Bone marrow (tissue), 2 donors: ENCODE results near the gene ERLIN1.

Experiments
- DNase-seq, 2 donors: peaks; one replicate each; lab custom pipeline; 2025; lab: John Stamatoyannopoulos, UW

Gene ERLIN1

DNA sequence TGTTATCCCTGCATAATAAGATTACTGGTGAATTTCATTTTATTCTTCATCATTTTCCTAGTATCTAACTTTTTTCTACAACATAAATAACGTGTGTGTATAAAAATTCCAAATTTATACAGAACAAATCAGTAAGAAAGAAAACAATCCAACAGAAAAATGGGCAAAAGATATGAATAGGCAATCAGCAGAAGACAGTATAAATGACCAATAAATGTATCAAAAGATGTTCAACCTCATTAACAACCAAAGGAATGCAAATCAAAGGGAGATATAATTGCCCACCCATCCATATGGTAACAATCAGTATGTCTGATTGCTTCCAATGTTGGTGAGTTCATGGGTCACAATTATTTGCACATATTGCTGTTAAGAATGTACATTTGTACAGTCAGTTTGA, 13.5 kb downstream of the ERLIN1 start:
- no peak for DNase-seq

DNA sequence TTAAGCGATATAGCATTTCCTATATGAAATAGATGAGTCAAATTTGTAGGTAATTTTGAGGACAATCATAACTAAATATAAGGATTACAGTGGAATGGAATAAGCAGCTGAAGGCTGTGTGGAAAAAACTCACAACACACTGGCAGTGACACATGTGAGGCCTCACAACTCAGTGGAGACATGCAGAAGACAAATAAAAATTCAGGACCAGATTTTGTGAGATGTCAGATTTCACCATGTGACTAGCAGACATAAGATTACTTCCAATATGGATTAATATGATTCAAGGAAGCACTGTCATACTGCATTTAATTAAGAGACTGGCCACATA, 17.6 kb downstream of the ERLIN1 start:
- no peak for DNase-seq

DNA sequence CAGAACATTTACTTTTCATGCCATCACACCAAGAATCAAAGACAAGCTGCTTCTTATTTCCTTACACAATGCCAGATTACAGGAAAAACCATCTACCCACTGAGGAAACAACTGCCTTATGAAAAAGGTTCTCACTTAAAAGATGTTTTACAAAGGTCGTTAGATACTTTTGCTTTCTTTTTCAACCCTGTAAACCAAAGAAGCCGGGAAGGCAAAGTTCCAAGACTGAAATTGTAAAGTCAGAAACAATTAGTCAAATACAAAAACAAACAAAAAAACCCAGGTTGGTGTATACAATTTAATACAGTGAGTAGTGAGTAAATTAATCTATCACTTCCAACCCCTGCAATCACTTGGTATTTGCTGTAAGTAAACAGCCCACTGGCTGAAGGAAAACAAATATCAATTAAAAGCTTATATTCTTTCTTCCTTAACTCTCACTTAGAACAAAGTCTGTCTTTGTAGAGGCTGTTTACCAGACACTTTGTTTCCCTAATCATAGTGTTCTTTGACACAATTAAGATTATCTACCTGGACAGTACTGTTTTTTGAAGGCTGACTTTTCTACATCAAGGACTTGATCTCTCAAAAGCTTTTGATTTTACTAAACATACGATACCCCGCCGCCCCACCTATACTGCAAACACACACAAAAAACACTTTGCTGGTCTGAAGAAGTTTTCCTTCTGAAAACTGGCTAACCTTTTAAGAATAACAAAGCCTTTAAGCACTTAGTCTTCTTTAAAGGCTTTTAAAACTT, 18.1 kb downstream of the ERLIN1 start:
- DNase-seq = peak in 1 of 2 donors; percentile 14

DNA sequence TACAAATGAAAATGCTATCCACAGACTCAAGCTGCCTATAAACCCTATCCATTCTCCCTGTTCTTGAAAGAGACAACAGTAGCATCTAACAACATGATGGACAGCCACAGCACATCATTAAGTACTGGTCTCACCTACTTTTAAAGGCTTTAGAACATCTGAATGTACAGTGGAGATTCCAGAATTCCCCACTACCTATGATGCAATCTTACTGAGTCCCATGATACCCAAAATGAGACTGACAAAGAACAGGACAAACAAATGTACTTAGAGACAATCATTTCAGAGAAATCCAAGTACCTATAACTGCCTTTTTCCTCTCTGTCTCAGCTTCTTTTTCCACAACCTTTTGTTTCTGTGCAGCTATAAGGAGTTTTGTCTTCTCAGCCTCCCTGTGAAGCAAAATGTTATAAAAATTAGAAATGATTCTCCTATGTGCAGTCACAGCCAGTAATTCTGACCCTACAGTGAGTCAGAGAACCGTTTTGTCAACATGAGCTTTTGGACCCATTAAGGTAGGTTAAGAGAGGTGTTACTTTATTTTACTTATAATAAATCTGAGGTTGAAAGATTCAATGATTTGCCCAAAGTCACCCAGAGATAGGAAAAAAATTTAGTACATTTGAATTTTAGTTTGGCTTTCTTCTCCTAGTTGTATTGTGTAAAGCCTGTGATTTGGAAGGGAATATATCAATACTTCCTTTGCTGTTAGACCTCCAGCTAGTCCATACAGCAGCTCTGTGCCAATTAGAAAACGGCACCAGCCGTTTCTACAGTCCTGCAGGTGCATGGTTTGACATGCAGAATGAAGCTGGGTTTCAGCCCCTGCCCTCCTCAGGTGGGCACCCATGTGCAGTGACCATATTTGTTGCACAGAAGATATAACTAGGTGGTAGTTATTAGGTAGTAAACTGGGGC, 21.9 kb downstream of the ERLIN1 start:
- no peak for DNase-seq

DNA sequence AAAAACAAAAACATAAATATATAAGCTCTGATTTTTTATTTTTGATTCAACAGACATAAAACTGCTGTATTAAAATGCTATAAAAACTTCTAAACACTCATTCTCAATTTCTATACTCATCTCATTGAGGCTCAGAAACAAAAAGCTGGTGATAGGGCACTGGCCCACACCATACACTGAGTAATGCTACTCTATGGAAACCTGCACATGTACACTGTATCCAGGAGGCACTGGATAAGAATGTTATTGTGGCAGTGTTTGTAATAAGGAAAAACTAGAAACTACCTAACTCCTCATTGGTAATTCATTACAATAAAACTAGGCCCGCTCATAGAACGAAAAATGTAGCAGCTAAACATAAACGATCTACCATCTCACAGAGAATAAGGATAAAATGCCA, 23.1 kb downstream of the ERLIN1 start:
- no peak for DNase-seq

DNA sequence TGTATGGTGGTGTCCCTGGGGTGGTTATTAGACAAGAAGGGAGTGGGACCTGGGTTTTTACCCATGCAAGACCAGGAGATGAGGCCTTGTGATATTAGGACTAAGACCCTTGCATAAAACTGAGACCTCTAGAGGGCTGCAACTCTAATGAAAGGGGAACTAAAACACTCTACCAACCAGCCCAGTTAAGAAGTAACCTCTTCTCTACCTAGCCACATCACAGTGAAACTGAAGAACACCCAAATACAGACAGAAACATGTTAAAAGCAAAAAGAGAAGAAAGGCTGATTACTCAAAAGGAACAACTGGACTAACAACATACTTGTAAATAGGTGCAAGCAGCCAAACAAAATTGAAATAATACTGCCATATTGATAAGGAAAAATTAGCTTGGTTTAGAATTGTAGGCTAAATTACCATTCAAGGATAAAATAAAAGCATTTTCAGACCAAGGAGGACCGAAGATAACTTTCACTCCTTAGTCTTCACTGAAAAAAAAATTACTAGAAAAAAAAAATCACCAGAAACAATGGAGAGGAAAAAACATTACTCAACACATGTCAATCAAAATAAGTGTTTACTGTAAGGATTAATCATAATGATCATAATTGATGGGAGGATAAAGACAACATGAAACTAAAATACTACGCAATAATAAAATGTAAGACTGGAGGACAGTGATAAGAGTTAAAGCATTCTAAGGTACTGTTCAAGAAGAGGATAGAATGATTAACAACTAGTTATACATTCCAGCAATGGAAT, 27.6 kb downstream of the ERLIN1 start:
- no peak for DNase-seq

DNA sequence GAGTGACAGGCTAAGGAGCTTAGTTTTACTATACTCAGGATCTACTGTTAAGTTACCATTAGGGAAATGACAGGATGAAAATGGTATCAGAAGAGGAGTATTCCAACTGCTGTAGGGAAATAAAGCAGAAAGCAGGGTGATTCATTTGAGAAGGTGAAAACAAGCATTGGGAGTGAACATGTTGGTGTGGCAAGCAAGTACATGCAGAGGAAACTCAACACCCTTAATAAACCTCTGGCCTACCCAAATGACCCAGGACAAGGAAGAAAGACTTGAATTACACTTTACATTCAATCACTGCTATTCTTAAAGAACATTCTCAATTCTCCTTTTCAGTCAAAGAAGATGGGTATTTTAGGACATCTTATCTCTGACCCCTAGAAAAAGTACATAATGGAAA, 28.7 kb downstream of the ERLIN1 start:
- no peak for DNase-seq

DNA sequence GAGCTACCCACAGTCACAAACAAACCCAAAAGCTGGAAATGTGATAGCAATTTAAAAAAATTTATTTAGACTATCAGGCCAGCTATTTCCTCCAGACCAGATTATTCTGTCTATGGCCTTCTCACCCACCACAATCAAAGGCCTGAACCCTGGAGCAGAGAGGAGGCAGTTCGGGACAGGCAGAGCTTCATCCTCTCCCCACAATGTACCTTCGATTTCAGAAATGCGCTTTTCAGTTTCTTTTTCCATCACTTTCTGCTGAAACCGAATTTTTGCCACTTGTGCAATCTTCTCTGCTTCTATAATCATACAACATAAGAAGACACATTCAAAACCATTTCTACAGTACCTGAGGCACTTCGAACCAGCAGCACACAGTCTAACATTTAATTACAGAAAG, 29.9 kb downstream of the ERLIN1 start:
- DNase-seq = no peak

DNA sequence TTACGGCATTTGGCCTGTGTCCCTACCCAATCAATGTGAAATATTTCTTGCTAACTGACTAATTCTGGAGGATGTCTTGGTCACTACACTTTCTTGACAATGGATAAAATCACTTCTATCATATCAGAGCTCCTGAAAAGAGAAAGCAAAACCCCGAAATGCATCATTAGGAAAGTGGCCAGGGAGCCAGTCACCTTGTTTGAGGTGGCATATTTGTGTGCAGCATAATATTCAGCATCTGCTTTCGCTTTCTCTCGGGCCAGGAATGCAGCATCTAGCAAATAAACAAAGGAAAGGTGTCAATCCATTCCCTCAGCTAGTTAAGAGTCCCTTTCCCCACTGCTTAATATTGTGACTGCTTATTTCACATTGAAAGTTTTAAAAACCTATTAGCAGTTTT, 31.2 kb downstream of the ERLIN1 start:
- no peak for DNase-seq

DNA sequence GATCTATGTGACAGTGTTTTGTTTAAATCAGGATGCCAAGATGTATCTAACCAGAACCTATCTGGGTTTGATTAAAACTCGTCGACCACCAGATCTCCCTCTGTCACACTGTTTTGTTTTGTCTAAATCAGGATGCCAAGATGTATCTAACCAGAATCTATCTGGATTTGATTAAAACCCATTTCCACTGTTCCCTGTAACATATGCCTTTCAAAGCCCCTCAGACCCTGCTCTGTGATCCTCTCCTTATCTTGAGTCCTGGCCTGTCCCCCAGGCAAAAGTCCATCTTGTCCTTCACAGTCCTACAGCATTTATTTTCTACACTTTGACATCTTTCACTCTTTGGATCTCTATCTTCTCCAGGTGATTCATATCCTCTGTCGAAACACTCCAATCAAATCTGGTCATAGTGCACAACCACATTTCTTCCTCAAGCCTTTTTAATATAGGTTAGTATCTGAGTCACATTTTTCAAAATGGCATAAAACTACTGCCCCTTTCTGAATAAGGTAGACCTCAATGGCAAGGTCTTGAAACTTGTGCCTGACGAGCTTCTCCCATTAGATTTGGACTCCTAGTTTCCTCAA, 32.5 kb downstream of the ERLIN1 start:
- DNase-seq = no peak

DNA sequence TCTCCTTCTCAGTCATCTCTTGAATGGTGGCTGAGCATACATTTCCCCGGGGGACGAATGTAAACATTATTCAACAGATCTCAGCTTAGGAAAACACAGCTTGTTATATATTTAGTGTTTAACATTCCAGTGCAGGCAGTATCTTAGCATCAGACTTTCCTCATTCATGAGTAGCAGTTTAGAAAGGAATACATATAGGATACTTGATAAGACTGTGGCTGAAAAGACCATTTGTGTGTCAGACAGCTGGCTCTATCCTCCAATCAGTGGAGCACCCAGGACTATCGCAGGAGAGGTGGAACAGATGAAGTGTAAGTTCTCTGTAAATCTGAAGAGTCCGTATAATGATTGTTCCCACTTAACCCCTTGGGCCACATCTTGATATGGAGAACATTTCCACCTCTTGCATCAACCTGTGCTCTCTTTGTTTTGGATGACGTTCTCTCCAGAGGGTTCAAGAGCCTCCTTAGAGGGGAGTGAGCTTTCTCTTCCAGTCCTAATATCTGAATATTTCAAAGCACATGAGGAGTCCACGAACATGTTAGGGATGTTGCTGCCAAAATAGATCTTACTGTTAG, 34.0 kb downstream of the ERLIN1 start:
- no peak for DNase-seq

DNA sequence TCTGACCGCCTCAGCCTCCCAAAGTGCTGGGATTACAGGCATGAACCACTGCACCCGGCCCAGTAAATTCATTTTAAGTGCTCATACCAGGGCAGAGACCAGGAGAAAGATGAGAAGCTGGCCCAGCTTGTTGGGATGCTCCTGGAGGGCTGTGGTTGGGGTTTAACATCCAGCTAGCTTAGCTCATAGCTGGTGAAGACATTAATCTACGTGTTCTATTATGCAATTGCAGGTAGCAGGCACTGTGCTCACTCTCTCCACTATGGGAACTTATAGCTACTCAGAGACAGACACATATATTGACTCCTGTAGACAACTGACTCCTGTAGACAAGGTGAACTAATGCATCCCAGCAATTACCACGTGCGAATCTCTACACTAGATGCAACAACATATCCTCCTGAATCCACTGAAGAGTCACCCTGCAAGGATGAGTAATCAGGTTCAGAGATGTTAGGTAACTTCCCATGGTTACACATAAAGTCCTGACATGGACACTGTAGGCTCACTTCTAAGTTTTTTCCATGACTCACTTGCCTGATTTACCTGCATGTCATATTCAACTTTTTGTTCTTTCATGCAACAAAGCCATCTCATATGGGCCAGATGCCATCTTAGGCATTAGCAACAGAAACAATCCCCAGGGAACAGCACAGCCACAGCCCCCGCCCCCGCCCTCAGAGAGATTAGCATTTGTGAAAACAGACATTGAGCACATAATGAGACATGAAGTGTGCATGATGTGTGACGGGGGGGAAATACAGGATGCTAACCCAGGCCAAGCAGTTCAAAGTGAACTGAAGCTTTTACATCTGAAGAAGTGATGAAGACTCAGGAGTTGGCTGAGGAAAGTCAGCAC, 37.2 kb downstream of the ERLIN1 start:
- DNase-seq = no peak

DNA sequence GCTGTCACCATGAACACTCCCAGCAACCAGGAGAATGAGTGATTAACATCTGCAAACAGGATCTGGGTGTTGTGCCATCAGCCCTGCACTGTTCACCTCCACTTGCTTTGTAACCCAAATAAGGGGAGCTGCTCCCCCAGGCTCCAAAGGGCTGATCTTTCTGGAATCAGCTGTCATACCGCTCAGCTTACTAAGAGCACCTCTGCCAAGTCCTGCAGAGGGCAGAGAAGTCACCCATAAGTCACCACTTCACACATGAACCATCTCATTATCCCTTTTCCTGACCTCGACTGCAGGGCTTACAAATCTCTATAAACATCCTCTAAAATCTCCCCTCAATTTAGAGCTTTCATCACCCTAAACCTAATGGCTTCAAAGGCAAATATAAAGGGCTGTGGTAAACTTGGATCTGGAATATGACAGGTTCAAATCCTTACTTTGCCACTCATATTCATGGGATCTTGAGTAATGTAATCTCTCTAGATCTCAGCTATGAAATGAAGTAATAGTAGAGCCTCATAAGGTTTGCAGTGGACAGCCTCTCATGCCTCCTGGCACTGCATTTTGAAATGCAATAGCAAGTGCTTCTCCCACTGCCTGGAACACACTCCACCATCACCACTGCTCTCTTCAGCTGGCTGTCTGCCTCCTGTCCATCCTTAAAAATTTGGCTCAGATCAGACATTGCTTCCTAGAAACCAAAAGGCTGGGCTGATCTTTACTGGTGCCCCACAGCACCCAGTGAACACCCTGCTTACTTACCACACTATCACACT, 38.8 kb downstream of the ERLIN1 start:
- DNase-seq = no peak

DNA sequence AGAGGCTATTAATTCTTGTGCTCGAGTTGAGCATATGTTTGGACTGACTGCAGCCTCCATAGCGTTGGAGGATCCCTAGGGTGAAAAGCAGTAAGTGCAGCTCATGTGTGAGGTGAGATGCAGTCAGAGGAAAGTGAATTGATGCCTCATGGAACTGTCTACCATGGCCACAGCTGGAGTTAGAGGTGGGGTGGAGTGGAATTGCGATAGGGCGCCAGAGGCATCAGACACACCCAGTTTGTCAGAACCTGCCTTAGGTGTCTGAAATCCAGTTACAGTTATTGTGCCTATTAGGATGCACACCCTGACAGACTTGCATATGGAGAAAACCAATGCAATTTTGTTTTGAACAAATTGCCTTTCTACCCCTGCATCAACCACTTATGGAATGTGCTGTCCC, 39.4 kb downstream of the ERLIN1 start:
- DNase-seq = no peak

DNA sequence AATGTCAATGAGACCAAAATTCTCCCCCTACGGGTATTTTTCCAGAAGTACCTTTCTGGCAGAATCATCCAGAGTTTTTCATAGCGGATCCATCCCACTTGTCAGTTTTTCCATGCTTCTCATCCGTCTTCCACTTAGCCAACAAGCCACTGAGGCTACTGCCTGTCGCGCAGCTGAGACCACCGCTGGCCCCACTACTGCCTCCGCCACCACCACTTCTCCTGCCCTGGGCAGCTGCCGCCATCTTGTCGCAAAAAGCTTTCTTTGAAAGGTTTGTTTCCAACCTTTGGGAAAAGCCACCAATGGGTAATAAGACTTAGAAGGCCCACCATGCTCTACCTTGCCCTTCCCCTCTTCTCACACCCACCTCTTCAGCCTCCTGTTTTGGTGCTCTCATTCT, 42.1 kb downstream of the ERLIN1 start:
- no peak for DNase-seq

DNA sequence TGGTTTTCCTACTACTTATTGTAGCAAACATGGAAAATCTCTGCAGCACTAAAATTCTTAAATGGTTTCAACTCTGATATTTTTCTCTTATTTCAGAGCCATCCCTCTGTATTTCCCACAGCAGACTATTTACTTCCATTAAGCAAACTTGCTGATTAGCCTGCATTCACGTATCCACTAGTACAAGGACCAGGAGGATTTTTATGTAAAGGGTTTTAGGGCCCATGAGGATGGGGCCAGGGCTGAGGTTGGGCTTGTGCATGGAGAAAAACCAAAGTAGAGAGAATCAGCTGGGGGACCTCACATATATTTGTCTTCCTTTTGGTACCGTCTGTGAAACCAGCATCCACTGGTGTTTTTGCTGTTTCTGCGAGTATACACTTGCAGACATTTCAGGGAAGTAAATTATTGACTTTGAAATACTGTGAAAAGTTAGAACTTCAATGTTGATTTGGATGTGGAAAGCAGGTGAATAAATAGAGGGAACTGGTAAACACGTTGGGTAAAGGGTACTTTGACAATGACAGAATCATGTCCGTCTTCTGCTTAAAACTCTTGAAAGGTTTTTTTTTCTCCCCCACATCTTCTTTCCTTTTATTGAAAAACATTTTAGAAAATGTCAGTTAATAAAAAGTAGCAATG, 44.3 kb downstream of the ERLIN1 start:
- DNase-seq = no peak

DNA sequence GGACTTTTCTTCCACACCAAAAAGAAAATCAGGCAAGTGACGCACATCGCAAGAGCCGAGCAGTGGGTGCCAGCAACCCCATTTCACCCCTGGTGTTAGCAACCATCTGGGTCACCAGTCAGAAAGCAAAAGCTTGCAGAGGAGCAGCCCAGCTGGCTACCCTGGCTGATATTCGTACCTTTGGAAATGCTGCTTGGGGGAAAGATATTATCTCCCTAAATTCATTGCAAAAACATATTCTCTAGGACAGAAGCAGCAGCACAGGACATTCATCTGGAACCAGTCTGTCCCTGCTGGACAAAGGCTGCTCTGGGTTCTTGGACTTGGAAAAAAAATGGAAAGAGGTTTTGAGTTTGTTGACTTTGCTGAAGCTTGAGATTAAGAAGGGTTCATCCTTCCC, 45.8 kb downstream of the ERLIN1 start:
- DNase-seq = no peak

DNA sequence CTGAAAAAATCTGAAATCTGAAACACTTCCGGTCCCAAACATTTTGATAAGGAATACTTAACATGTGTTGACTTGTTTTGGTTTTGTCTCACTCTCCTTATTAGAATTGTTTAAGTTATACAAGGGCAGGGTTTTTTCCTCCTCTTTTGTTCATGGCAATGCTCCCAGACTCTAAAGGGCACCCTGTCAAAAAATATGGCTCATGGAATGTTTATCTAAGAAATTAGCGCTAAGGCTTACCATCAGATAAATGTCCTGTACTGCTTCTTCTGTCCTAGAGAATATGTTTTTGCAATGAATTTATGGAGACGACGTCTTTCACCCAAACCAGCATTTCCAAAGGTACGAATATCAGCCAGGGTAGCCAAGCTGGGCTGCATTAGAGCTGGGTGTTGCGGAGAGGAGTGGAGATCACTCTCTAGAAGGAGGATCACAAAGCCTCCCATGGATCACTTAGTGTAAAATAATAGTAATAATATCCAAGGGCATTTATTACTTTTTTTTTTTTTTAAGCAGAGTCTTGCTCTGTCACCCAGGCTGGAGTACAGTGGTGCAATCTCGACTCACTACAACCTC, 46.8 kb downstream of the ERLIN1 start:
- DNase-seq = no peak

DNA sequence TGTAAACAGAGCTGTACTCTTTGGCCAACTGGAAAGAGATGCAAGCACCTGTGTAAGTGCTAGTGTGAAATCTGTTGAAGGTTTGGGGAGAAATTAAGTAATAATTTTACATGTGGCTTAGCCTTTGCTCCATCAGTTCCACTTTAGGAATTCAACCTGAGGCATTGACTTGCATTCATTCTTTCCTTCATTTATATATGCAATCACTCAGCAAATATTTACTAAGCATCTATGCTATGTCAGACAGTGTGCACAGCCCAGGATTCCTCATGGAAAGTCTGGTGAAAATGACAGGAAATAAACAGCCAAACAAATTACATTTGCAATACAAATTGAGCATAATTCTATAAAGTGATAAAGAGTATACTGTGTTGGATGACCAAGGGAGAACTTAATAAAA, 50.3 kb downstream of the ERLIN1 start:
- DNase-seq = no peak
